ENCODE data around the gene PRKAG3.
"Not testable (repeated sequence)": the region's sequence is repeated elsewhere in the genome, so short reads cannot be mapped to it uniquely, and the experiment has no call there.

The PRKAG3 gene

DNA sequence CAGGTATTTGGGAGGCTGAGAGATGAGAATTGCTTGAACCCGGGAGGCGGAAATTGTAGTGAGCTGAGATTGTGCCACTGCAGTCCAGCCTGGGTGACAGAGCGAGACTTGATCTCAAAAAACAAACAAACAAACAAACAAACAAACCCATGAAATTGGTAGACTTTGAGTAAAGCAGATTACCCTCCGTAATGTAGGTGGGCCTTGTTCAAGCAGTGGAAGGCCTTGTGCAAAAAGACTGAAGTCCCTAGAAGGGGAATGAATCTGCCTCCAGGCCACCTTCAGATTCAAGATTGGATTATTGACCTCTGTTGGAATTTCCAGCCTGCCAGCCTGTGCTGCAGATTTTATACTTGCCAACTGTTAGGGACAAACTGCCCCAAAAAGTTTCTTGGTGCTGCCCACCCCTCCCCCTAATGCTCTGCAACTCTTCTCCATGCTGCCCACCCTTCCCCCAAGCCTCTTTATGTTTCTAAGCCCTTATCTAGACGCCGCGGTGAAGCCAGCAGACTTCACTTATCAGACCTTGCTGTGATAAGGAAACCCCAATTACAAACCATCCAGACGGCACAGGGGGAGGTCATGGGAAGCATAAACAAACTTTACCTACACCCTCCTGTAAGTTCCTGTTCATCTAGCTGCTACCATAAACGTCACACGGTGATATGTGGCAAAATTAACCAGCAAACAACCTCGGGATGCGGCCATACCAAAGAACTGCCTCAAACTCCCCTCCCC is 32.7 kb downstream of the PRKAG3 start:
- intact Hi-C loops (cut with DNase I) = no loop called here
- no peak for DNase-seq

DNA sequence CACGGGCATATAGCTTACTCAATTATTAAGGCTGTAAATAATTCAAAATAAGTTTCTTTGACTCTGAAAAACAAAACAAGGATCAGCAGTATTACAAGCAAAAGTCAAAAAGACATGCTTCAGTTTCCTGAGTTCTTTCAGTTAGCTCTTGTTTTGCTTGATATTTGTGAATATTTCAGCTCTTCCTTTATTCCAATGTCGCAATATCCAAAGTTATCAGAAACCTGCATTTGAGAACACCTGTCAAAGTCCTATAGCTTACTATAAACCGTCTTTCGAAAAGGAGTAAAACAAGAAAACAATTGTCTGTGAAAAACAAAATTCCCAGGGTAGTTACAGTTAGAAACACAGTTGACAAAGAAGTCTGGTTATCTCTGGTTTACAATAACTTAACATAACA is 34.9 kb downstream of the PRKAG3 start:
- intact Hi-C loops (cut with DNase I) = no loop called here
- DNase-seq = no peak

DNA sequence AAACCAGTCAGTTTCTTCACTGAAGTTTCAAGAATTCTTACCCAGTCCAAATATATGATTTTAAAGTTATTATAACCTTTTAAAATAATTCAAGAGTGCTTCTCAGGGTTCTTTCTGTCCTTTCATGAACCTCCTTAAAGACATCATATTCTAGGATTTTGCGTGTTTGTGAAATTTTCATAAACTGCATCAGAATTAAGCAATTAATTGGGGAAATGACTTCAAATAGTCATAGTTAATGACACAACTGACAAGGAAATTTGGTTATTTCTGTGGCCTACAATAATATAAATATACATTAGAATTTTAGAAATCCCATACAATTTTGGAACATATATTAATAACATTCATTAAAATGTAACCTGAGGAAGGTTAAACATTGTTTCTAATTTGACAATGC is 39.2 kb downstream of the PRKAG3 start:
- DNase-seq = no peak
- intact Hi-C loops (cut with DNase I) = no loop called here

DNA sequence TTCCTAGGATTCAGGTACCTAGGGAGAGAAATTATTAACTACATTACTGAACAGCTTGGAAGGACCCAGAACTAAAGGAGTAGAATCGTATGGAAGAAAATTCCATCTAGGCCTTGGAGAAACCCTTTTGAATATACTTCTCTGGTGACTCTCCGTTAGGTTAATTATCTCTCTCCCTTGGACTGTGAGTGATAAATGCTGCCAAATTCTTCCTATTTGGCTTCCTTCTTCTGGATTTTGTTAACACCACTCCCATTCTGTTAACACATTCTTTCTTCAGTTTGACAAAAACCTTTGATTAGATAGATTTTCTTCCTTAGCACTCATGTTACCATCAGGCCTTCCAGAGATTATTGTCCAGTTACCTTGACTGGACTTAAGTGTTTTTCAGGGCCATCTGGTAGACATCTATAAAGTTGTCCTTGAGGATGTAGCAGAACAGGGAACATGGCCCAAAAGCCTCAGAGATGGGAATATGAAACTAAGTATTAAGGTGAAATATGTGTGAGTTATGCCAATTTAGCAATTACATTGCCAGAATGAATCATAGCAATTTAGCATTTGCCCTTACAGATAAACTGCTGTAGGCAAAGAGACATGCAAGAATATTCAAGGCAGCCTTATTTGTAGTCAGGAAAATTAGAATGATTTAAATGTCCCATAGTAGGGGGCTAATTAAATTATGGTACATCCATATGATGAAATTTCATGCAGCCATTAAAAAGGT is 42.9 kb downstream of the PRKAG3 start:
- no peak for DNase-seq
- intact Hi-C loops (cut with DNase I) = no loop called here

DNA sequence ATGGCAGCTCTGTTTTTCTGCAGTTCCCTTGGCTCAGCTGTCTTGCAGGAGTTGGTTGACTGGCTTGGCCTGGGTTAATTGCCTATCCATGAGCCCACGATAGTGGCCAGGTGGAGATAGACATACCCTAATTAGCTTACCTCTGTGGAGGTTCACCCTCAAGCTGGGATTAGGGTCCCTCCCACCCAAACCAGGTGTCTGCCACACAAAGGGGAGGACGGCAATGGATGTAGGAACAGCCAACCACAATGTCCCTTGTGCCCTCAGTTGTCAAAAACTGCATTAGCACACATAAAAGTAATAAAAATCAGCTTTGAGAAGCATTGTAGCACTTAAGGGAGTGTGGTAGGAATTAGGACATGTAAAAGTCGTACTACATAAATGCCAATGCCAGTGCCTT is 45.5 kb downstream of the PRKAG3 start:
- no peak for DNase-seq
- intact Hi-C loops (cut with DNase I) = no loop called here

DNA sequence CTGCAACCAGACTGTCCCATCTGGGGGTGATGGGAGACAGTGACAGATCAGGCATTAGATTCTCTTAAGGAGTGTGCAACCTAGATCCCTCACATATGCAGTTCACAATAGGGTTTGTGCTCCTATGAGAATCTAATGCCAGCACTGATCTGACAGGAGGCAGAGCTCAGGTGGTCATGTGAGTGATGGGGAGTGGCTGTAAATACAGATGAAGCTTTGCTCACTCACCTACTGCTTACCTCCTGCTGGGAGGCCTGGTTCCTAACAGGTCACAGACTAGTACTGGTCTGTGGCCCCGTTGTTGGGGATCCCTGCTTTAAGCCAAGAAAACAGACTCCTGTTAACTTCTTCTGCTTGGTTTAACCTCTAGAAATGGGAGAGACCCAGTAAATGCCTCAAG is 46.5 kb downstream of the PRKAG3 start:
- DNase-seq = no peak
- intact Hi-C loops (cut with DNase I) = no loop called here

DNA sequence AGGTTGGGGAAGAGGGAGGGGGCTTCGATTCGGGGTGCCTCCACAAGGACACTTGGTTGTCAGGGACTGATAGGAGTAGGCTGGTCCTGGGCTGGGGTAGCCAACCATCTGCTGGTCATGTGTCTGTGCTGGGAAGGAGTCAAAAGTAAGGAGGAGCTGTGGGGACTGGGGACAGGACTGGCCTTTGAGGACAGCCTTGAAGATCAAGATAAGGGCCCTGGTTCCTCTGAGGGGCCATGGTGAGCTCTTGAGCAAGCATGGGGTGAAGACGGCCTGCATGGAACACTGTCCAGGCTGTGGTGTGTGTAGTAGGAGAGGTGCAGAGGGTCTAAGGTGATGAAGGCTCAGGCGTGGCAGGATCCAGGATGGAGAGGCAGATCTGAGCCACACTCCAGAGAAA is 47.9 kb downstream of the PRKAG3 start:
- intact Hi-C loops (cut with DNase I) = loop anchor here (5.0 kb wide), 2 partner anchors 36 to 71 kb away; partner anchors contain the start of gene TTLL4
- DNase-seq = peak in 1 of 10 donors; percentile 79

DNA sequence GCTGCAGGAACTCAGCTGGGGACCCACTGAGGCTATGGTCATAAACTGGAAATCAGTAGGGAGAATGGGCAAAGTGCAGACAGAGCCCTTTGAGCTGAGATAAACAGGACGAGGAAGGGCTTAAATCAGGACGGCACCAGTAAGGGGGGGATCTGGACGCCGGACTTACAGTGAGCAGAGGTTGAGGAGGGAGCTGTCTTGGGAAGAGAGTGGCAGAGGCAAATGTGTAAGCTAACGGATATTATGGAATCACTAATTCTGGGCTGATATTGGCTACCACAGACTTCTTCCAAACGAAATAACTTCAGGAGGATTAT is 49.1 kb downstream of the PRKAG3 start:
- no peak for DNase-seq

DNA sequence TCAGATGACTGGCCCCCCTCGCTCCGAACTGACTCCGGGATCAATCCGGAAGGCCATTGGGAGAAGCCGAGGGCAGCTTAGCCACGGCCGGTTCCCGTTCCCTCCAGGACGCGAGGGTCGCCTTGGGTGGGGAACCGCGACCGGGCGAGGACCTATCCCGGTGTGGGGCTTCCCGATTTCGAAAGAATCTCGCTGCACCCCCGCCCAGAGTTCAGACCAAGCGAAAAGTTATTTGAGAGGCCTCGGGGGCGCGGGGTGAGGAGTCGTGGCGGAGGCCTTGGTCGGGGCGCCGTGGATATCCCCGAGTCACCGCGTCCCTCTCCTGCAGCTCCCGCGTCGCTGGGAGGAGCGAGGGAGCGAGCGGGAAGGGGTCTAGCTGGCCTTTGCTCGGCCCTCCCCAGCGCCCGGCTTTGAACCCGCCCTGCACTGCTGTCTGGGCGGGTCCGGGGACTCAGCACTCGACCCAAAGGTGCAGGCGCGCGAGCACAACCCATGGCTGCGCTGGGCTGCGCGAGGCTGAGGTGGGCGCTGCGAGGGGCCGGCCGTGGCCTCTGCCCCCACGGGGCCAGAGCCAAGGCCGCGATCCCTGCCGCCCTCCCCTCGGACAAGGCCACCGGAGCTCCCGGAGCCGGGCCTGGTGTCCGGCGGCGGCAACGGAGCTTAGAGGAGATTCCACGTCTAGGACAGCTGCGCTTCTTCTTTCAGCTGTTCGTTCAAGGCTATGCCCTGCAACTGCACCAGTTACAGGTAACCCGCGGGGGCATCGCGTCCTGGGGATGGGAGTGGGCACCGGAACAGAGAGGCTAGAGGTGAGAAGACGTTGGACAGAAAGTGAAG is 49.7 kb downstream of the PRKAG3 start, which contains the start of gene CYP27A1:
Gene CYP27A1 (plus strand): TSS at position 457 of the 837 bp plus-strand sequence. CDS start 36 bp downstream, at position 493.
- intact Hi-C loops (cut with DNase I) = loop anchor here (5.0 kb wide), 2 partner anchors 35 to 70 kb away; partner anchors contain the start of gene TTLL4
- DNase-seq = peak; percentile 46 to 95 (median 66)

More for the DNA sequence above, 49.1 kb downstream of the PRKAG3 start:
- intact Hi-C loops (cut with DNase I) = loop anchor here (5.0 kb wide), 2 partner anchors 35 to 70 kb away; partner anchors contain the start of gene TTLL4

DNA sequence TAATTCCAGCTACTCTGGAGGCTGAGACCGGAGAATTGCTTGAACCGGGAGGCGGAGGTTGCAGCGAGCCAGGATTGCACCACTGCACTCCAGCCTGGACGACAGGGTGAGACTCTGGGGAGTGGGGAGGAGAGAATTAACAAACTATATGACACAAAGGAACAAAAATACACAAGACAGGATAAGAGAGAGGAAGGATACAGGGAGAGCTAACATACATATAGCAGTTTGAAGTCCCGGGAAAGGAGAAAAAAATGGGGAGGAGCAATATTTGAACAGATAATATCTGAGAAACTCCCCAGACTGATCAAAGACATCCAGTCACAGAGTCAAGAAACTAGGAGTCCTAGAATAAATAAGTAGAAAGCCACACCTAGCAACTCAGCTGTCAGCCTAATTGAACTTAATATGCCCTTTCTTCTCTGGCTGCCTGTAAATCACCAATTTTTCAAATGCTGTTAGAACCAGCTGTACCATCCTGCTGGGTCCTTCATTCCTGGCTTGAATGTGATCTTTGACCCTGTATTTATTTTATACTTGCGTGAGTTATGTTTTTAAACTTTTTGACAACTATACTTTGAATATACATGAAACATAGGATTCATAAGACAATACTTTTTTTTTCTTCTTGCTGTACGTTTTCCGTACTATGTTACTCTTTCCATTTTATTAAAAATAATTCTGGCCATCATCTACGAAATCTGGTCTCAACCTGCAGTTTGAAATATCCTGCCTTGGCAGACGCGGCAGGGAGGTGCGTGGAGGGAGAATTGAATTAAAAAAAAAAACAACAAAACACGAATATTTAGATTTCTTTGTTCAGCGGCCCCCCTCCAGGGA is 50.5 kb downstream of the PRKAG3 start:
- intact Hi-C loops (cut with DNase I) = loop anchor here (5.0 kb wide), 2 partner anchors 34 to 69 kb away; partner anchors contain the start of gene TTLL4
- DNase-seq = no peak

DNA sequence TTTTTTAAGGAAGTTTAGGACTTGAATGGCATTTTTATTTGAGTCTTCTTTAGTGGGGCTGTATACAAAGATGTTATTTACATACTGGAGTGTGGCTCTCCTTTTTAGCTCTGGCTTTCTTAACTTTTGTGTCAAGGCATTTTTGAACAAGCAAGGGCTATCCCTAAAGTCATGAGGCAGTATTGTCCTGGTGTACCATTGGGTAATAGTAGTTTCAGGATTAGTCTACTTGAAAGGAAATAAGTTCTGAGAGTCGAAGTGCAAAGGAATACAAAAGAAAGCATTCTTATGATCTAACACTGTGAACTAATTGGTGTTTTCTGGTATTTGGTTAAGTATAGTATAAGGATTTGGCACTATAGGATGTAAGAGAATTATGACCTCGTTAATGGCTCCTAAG is 51.6 kb downstream of the PRKAG3 start:
- intact Hi-C loops (cut with DNase I) = loop anchor here (5.0 kb wide), 2 partner anchors 33 to 68 kb away; partner anchors contain the start of gene TTLL4
- DNase-seq = no peak

DNA sequence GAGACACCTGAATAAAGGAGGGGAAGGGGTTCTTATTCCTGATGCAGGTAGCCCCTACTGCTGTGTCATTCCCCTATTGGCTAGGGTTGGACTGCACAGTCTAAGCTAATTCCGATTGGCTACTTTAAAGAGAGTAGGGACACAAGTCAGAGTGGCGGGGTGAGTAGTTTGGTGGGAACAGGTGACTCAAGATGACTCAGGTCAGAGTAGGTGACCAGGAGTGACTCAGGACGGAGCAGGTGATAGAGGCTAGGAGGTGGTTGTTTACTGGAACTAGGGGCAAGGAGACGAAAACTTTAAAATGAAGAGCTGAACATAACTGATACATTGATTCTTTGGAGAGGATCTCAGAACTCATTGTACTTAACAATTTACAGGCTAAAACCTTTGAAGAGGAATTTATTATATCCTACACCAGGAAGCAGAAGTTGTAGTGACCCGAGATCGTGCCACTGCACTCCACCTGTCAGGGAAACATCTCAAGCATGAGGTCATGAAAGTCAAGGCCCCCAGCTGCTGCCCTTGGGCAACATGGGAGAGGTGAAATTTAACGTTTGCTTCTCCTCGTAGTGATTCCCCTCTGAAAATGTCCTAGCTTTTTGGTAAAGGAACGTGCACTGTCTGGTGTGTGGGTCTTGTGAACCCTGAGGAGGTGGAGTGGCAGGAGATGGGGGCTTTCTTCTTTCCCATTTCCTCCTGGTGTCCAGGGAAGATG is 54.2 kb downstream of the PRKAG3 start:
- no peak for DNase-seq
- intact Hi-C loops (cut with DNase I) = no loop called here

DNA sequence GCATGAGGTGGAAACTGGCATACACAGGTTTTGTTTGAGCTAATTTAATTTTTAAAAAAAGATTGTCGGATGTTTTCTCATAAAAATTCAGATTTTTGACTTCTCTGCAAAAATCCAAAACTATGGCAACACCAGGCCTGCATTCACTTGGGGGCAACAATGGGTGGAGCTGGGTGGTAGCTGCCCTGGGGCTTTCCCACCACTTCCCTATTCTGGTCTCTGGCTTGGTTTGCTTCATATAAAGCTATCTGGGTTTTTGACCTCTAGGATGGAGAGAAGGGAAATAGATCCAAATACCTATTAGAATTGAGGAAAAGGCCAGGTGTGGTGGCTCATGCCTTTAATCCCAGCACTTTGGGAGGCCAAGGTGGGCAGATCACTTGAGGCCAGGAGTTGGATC is 55.1 kb downstream of the PRKAG3 start:
- no peak for DNase-seq

DNA sequence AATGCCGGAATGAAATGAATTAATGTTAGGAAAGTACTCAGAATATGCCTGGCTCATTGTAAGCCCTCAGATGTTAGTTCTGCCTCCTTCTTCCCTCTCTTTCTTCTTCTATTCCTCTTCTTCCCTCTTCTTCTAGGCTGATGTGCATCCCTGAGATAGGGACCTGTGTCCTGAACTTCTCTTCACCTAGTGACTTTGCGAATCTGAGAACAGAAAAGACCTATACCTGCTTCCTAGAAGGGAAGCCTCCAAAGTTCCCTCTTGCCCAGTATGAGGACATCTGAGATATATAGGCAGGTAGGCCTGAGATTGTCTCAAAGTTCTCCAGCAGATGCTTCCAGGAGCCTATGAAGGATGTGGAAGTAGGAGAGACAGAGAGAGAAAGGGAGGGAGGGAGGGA is 57.7 kb downstream of the PRKAG3 start:
- no peak for DNase-seq
- intact Hi-C loops (cut with DNase I) = no loop called here

More for the DNA sequence above, 55.1 kb downstream of the PRKAG3 start:
- intact Hi-C loops (cut with DNase I) = no loop called here

DNA sequence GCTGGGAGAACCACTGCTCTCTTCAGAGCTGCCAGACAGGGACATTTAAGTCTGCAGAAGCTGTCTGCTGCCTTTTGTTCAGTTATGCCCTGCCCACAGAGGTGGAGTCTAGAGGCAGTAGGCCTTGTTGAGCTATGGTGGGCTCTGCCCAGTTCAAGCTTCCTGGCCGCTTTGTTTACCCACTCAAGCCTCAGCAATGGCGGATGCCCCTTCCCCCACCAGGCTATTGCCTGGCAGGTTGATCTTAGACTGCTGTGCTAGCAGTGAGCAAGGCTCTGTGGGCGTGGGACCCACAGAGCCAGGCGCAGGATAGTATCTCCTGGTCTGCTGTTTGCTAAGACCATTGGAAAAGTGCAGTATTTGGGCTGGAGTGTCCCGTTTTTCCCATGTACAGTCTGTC is 58.8 kb downstream of the PRKAG3 start:
- DNase-seq; intact Hi-C loops (cut with DNase I): not testable (repeated sequence)
